GM12892 (cell line): ENCODE data around the gene ARHGAP27.
"Not testable (repeated sequence)": the region's sequence is repeated elsewhere in the genome, so short reads cannot be mapped to it uniquely, and the experiment has no call there.

Experiments
- DNase-seq: peaks from one replicate; pipeline ENCODE4 v3.0.0; 2011; ENCODE audit not compliant: insufficient read length
- FAIRE-seq: peaks from 2 replicates; lab custom pipeline; 2011; peaks lifted over from hg19 to GRCh38; lab: Jason Lieb, UNC
- POLR2A ChIP-seq: IDR thresholded peaks from 2 replicates; pipeline ENCODE4 v1.6.1; 2011; ENCODE audit warnings: low read depth, low read length, control low read depth
- POLR2AphosphoS5 ChIP-seq: IDR thresholded peaks from 2 replicates; pipeline ENCODE4 v1.6.1; 2011; ENCODE audit warnings: low read depth, low read length, control low read depth
- TAF1 ChIP-seq: IDR thresholded peaks from 2 replicates; pipeline ENCODE4 v1.6.1; 2011; ENCODE audit warnings: low read depth, mild to moderate bottlenecking, control low read depth, low read length, borderline replicate concordance

The ARHGAP27 gene

GRCh38 chr17:45451131-45451530 lies 18.5 kb upstream of the ARHGAP27 start:
- TF ChIP-seq POLR2AphosphoS5 (no peak), TAF1 (no peak), POLR2A (no peak)
- no peak for DNase-seq
- no peak for FAIRE-seq

DNA sequence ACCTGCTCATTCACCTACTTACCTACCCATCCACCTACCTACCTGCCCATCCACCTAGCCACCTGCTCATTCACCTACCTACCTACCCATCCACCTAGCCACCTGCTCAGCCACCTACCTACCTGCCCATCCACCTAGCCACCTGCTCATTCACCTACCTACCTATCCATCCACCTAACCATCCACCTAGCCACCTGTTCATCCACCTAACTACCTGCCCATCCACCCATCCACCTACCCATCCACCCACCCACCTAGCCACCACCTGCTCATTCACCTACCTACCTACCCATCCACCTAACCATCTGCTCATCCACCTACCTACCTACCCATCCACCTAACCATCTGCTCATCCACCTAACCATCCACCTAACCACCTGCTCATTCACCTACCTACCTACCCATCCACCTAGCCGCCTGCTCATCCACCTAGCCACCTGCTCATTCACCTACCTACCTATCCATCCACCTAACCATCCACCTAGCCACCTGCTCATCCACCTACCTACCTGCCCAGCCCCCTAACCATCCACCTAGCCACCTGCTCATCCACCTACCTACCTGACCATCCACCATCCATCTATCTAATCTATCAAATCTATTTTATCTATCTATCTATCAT lies 17.1 kb upstream of the ARHGAP27 start:
- FAIRE-seq, DNase-seq: not testable (repeated sequence)

DNA sequence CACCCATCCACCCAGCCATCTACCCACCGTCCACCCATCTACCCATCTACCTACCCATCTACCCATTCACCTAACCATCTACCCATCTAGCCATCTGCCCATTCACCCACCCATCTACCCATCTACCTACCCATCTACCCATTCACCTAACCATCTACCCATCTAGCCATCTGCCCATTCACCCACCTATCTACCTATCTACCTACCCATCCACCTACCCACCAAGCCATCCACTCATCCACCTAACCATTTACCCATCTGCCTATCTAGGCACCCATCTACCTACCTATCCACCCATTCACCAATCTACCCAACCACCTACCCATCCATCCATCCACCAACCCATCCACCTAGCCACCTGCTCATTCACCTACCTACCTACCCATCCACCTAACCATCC lies 16.6 kb upstream of the ARHGAP27 start:
- FAIRE-seq, DNase-seq: not testable (repeated sequence)

- FAIRE-seq, DNase-seq: not testable (repeated sequence)
Observed at GRCh38 chr17:45448483-45448882, 15.8 kb upstream of the ARHGAP27 start.

DNA sequence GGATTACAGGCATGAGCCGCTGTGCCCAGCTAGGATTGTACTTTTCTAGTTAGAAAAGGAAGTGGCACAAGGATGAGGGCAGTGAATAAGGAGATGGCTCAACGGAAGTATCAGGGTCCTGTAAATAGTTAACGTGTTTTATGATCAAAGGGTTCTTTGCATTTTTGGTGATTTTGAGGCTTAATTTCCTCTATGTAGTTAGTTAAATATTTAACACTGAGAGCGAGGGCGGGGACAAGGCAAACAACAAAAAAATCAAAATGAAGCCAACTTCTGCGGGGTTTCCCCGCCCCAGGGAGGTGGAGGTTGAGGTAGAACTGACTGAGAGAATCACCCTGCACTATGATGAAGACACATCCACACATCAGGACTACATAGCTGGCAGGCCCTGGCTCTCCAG lies 15.4 kb upstream of the ARHGAP27 start:
- not testable (repeated sequence) for FAIRE-seq, DNase-seq

DNA sequence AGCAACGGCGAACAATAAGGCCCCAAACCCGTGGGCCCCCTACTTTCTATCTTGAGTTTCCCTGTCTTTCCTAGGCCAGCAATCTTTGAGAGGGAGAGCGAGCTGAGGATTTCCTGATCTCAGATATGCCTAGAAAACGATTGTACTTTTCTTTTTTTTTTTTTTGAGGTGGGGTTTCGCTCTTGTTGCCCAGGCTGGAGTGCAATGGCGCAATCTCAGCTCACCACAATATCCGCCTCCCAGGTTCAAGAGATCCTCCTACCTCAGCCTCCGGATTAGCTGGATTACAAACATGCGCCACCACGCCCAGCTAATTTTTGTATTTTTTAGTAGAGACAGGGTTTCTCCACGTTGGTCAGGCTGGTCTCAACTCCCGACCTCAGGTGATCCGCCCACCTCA lies 15.0 kb upstream of the ARHGAP27 start:
- FAIRE-seq, result not testable (repeated sequence)

DNA sequence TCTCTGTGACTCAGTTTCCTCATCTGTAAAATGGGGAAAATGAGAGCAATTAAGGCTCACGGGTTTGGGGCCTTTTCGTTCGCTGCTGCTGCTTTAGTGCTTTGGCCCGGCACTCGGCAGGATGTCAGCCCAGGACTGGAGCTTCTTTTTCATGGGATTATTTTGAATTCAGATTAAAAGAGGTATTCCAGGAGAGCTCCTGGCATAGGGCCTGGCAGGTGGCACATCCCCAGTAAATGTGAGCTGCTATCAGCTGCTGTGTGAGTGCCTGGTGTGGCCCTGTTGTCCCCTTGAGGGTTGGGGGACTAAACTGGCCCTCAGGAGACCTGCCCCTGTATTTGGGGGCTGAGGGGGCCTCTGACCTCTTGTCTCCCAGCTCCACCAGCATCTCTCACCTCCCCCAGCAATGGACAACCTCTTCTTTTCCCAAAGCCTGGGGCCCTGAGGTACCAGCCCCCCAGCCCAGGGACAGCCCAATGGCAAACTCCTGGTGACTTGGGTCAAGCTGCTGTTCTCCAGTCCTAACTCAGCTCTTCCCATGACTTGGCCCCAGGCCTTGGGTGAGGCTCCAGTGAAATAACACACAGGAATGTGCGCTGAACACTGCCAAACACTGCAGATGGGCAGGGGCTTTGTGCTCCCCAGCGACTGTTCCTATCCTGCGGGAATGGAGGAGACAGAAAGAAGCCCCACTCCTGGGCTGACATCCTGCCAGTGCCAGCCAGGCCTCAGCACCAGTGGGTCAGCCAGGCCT lies 14.4 kb upstream of the ARHGAP27 start:
- DNase-seq, result not testable (repeated sequence)

More for the DNA sequence above, 15.0 kb upstream of the ARHGAP27 start:
- DNase-seq, result not testable (repeated sequence)

DNA sequence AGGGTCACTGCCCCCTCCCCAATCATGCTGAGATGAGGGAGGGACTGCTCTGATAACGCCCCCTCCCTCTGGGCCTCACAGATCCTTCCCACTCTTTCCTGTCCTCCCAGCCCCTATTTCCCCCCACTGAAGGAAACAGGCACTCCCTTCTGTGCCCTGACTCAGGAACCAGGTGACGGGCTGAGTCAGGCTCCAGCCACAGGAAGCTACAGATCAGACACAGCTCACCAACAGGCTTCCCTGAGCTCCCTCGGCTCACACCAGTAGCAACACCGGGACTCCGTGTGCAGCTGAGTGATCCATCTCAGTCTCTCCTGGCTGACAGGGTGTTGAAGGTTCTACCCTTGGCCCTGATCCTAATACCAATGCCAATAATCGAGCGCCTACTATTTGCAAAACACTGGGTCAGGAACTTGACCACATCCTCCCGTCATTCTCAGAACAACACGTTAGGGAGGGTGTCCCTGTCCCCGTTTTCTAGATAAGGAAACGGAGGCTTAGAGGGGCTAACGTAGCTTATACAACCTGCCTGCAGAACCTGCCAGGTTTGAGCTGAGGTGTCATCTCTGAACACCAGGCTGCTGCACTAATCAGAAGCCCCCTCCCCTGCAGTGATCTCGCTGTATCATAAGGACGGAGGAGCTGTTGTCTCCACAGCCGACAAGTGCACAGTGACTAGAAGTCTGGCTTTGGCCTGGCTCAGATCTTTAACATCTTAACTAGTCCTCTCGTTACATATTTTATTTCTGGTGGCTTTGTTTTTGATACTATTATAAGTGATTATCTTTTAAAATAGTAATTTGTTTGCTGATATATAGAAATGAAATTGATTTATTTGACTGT lies 13.5 kb upstream of the ARHGAP27 start:
- FAIRE-seq, result peak; percentile 36
- not testable (repeated sequence) for DNase-seq

More for the DNA sequence above, 14.4 kb upstream of the ARHGAP27 start:
- FAIRE-seq, result not testable (repeated sequence)

- DNase-seq, FAIRE-seq: not testable (repeated sequence)
Observed at GRCh38 chr17:45444856-45445820, 12.5 kb upstream of the ARHGAP27 start.

DNA sequence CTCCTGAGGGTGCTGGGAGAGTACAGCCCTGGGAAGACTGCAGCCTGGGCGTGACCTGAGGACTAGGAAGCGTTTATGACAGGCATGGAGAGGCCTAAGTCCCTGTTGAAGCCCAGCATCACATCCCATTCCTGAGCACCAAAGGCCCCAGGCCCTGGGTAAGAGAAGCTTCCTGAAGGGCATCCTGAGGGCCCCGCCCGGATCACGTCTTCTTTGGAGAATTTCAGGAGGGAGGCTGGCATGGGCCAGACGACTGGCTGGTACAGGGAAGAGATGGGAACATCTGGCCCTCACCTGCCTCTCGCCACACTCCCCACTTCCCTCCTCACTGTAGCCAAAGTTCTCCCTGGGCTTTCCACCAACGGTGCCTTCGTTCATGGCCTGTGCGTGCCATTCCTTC lies 11.6 kb upstream of the ARHGAP27 start:
- DNase-seq, FAIRE-seq: not testable (repeated sequence)

DNA sequence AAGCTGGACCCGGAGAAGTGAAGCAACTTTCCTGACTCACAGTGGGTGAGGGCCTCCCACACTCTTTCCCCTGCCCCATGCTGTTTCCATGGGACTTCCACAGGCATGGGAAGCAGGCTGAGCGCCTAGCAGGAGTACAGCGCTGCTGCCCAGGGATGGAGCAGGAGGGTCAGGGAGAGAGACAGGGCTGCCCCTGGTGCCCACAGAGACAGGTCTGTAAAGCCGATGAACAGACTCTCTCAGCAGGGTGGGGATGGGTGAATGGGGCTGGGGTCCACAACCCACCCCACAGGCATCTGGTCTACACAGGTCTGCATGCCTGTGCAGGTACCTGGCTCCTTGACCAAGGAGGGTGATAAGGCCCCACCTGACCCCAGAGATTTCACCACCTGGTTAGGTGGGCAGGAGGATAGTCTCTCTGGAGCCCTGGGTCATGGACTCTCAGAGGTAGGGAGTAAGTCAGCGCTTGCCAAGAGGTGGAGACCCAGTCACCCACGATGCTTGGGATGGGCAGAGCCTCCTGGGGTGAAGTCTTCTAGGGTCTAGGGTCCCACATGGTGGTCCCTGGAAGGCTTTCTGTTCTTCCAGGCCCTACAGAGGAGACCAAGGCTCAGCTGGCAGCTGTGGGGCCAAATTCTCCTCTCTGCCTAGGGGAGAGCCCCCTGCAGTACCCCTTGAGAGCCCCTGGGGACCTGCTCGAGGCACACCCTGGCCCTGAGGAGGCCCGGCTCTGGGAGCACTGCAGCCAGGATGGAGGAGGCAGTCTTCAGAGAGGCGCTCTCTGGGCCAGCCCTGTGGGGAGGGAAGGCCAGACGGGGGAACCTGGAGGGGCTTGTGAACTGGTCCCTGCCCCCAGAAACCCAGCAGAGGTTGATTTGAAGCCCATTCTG lies 10.9 kb upstream of the ARHGAP27 start:
- not testable (repeated sequence) for DNase-seq, FAIRE-seq
